Choroid plexus epithelial cell (primary cell): ENCODE data around the gene CCDC85C.

ENCODE experiments used
- DNase-seq: peaks from one replicate; pipeline ENCODE4 v3.0.0-alpha.2; 2010; ENCODE audit warnings: low read depth
- H3K4me3 ChIP-seq: 2 replicates; pipeline ENCODE4 v1.5.1; 2011; ENCODE audit warnings: low read depth, mild to moderate bottlenecking, control low read depth, low read length, moderate library complexity
- TF ChIP-seq, protein P1 (sequence below): conservative IDR thresholded peaks from 2 replicates; pipeline ENCODE4 v1.5.1; 2011; ENCODE audit warnings: low read depth, mild to moderate bottlenecking, control low read depth, inconsistent platforms, low read length, moderate library complexity

Gene CCDC85C

DNA sequence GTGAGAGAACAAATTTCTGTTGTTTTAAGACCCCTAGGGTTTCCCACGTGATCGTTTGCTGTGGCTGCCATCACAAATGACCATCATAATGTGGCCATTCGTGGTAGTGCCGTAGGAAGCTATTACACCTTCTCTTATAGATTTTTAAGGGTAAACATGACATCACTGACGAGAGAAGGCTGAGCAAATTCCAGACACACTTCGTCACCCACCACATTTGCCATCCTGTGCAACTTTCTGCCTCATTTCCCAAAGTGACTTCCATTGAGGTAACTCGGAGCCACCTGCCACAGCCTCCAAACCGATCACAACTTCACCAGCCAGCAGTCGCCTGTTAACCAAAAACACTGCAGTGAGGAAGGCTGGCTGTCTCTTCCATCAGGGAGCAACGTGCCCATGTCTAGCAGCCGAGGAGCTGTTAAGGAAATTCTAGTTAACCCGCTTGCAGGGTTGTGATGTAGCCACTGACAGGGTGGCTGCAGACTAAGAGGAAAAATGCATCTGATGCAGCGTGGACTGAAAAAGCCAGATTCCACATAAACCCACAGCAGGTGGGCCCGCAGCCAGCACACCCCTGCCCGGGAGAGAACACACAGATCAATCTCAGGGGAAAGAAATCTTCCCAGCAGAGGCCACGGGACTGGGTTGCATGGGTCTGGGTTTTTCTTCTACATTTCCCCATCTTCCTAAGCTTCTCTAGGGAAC lies 44.6 kb downstream of the CCDC85C start:
- TF ChIP-seq, protein P1, sequence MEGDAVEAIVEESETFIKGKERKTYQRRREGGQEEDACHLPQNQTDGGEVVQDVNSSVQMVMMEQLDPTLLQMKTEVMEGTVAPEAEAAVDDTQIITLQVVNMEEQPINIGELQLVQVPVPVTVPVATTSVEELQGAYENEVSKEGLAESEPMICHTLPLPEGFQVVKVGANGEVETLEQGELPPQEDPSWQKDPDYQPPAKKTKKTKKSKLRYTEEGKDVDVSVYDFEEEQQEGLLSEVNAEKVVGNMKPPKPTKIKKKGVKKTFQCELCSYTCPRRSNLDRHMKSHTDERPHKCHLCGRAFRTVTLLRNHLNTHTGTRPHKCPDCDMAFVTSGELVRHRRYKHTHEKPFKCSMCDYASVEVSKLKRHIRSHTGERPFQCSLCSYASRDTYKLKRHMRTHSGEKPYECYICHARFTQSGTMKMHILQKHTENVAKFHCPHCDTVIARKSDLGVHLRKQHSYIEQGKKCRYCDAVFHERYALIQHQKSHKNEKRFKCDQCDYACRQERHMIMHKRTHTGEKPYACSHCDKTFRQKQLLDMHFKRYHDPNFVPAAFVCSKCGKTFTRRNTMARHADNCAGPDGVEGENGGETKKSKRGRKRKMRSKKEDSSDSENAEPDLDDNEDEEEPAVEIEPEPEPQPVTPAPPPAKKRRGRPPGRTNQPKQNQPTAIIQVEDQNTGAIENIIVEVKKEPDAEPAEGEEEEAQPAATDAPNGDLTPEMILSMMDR: no peak
- H3K4me3 ChIP-seq: no peak overlapping the region
- peak; percentile 30 for DNase-seq

DNA sequence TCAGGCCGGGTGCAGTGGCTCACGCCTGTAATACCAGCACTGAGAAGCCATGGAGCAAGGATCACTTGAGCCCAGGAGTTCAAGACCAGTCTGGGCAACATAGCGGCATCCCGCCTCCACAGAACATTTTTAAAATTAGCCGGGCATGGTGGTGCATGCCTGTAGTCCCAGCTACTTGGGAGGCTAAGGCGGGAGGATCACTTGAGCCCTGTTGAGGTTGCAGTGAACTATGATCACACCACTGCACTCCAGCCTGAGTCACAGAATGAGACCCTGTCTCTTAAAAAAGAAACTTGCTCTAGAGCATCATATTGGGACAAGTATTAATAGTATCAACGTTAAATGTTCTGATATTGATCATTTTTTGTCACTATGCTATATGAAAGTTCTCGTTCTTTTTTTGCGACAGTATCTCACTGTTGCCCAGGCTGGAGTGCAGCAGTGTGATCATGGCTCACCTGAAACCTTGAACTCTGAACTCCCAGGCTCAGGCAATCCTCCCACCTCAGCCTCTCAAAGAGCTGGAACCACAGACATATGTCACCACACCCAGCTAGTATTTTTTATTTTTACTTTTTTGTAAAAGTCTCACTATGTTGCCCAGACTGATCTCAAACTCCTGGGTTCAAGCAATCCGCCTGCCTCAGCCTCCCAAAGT lies 47.7 kb downstream of the CCDC85C start:
- DNase-seq: no peak
- TF ChIP-seq, protein P1: no peak
- no peak overlapping the region for H3K4me3 ChIP-seq

DNA sequence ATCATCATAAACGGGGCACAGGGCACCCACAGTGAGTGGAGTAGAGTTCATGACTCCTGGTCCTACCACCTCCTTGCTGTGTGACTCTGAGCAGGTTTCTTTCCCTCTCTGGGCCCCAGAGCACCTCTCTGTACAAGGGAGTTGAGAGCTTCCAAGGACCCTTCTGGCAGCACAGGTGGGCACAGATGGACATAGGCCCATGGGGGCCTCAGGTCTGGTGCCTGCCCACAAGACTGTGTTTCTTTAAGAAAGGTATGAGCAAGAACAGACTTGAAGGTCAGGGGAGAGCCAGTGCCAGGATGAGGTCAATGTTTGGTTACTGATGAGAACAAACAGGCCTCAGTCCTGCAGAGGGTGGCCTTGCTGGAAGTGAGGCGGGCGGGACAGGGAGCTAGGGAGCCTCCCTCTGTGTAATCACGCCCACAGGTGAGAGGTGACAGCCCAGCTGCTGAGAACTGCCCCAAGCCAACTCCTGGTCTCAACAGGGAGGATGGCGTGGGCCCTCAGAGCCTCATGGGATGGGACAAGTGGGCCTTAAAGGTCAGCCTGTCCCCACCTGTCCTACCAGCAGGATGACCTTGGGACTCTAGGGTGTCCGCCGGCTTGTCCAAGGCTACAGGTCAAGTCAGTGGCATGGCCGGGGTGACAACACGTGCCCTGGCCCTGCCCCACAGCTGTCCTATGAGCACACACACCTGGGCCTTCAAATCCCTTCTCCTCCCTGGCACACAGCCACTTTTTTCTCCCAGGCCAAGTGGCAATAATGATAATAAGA lies 49.1 kb downstream of the CCDC85C start:
- no peak for DNase-seq
- no peak overlapping the region for H3K4me3 ChIP-seq
- TF ChIP-seq, protein P1: no peak

DNA sequence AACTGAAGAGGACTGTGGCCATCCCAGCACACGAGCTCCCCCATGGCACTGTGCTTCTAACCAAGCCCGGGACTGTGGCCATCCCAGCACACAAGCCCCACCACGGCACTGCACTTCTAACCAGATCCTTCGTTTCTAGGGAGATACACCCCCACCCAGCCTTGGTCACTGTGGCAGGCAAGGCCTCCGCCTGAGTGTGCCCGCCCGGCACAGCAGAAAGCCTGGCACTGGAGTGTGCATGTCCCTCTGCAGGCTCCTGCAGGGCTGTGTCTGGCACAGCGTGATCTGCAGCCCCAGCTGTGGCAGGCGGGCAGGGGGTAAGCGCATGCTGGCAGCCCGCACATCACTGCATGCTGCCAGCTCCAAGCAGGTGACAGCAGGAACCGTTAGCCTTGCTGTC lies 49.8 kb downstream of the CCDC85C start:
- no peak overlapping the region for H3K4me3 ChIP-seq
- DNase-seq: no peak
- TF ChIP-seq, protein P1: no peak

DNA sequence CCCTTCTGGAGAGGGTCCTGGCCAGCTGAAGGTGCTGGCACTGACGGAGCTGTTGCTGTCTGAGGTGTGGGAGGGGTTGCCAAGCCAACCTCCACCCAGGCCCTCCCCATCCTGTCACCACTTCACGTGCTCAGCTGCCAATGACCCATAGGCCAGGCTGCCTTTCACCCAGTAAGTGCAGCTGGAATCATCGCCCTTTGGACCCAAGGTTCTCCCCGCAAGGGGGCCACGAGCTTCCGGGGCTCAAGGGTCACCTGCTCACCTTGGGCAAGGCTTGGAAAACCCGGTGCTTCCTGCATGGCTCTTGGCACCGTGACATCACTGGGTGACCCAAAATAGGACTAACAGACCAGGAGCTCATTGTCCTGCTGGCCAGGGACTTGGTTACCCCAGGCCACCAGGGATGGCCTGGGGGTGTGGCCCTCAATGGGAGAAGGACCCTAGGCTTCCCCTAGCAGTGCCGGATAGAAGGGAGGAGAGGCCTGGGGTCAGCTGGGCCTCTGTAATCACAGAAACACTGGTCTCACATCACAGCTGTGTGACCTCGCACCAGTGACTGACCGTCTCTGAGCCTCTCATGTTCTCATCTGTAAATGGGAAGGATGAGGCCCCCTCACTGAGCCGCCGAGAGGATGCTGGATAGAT lies 51.3 kb downstream of the CCDC85C start:
- TF ChIP-seq, protein P1: no peak
- no peak for DNase-seq
- H3K4me3 ChIP-seq: no peak overlapping the region

DNA sequence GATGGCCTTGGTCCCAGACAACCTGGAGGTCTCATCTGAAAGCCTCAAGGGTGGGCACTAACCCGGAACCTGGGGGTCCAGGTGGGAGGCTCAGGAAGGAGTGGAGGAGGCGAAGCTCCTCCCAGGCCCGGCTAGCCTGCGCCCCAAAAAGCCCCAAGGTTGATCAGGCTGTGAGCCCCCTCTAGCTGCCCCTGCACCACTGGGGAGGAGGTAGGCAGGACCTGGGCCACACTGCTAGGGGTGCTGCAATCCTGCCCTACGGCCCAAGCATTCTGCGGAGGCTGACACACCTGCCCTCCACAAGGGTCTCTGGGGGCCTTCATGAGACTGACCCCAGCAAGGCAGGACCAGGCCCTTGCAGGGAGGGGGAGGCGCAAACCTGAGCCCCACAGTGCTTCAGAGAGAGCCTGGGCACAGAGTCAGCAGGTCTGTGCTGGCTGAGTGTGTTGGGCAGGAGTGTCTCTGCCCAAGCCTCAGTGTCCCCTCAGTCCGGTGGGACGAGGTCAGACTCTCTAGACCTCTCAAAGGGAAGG lies 51.9 kb downstream of the CCDC85C start:
- no peak overlapping the region for H3K4me3 ChIP-seq
- DNase-seq: no peak
- TF ChIP-seq, protein P1: no peak
